ENCODE measurements around the gene SLC39A12. TPM values are rescaled to one million over a fixed set of nuclear protein-coding genes. Genes with fewer than 3 reads are reported as not detected.
"Not testable (repeated sequence)": the region's sequence is repeated elsewhere in the genome, so short reads cannot be mapped to it uniquely, and the experiment has no call there.

The SLC39A12 gene
- total RNA-seq, 4 donors from 2014 or later: not detected

- TF ChIP-seq CTCF (IDR thresholded peaks at IDR 0.05) (no peak), POLR2A (IDR thresholded peaks at IDR 0.05) (no peak)
- intact Hi-C loops (cut with DNase I): no loop called here
- no peaks in the 10 kb centered on the region for H3K36me3 ChIP-seq
- no peaks in the 10 kb centered on the region for H3K9me3 ChIP-seq
- no peak overlapping the region for H3K27ac ChIP-seq
- no peak for DNase-seq
- 79 to 88% methylated on average over 3 to 16 of the region's 22 CpGs for WGBS, 2 donors
- H3K4me3 ChIP-seq: no peak overlapping the region
- no peaks in the 10 kb centered on the region for H3K27me3 ChIP-seq
- no peaks in the 10 kb centered on the region for H3K4me1 ChIP-seq
These were observed 992 bp upstream of the SLC39A12 start for GRCh38 chr10:17950726-17951125.

GRCh38 chr10:17954372-17954771 is 2.7 kb downstream of the SLC39A12 start:
- H3K4me3 ChIP-seq; H3K36me3 ChIP-seq; H3K9me3 ChIP-seq; H3K4me1 ChIP-seq; H3K27me3 ChIP-seq; H3K27ac ChIP-seq; DNase-seq; intact Hi-C loops (cut with DNase I): not testable (repeated sequence)
- WGBS, 2 donors: 71 to 88% methylated on average over 4 to 6 of the region's 10 CpGs

- intact Hi-C loops (cut with DNase I): no loop called here
- Histone ChIP-seq H3K27me3 (no peaks in the 10 kb centered on the region), H3K36me3 (no peaks in the 10 kb centered on the region), H3K9me3 (peaks cover 0 to 6% (median 0%) of the 10 kb centered on the region in 3 donors), H3K27ac (no peak overlapping the region), H3K4me1 (no peaks in the 10 kb centered on the region), H3K4me3 (no peak overlapping the region)
- DNase-seq: no peak
- WGBS, 2 donors: 70 to 81% methylated on average over 2 of the region's 2 CpGs
- TF ChIP-seq POLR2A (IDR thresholded peaks at IDR 0.05): no peak
- no peak for TF ChIP-seq CTCF (IDR thresholded peaks at IDR 0.05)
These were observed 3.1 kb downstream of the SLC39A12 start for GRCh38 chr10:17954861-17955260.

GRCh38 chr10:17958049-17958448 is 6.3 kb downstream of the SLC39A12 start:
- no peak overlapping the region for H3K4me3 ChIP-seq
- no peak for DNase-seq
- intact Hi-C loops (cut with DNase I): no loop called here
- no peaks in the 10 kb centered on the region for H3K36me3 ChIP-seq
- TF ChIP-seq CTCF (IDR thresholded peaks at IDR 0.05): no peak
- H3K4me1 ChIP-seq: no peaks in the 10 kb centered on the region
- 80 to 84% methylated on average over 6 to 7 of the region's 7 CpGs for WGBS, 2 donors
- no peak overlapping the region for H3K27ac ChIP-seq
- H3K27me3 ChIP-seq: no peaks in the 10 kb centered on the region
- peaks cover 0 to 9% (median 0%) of the 10 kb centered on the region in 3 donors for H3K9me3 ChIP-seq

- H3K9me3 ChIP-seq: peaks cover 0 to 9% (median 0%) of the 10 kb centered on the region in 3 donors
- 41 to 49% methylated on average over 2 of the region's 2 CpGs for WGBS, 2 donors
- no peaks in the 10 kb centered on the region for H3K4me1 ChIP-seq
These were observed 8.2 kb downstream of the SLC39A12 start for GRCh38 chr10:17959870-17960269.

More at GRCh38 chr10:17959870-17960269, 8.2 kb downstream of the SLC39A12 start:
- no peak overlapping the region for H3K27ac ChIP-seq
- no peak for DNase-seq
- intact Hi-C loops (cut with DNase I): no loop called here
- no peaks in the 10 kb centered on the region for H3K27me3 ChIP-seq
- H3K36me3 ChIP-seq: no peaks in the 10 kb centered on the region
- H3K4me3 ChIP-seq: no peak overlapping the region
- TF ChIP-seq CTCF (IDR thresholded peaks at IDR 0.05): no peak
- no peak for TF ChIP-seq POLR2A (IDR thresholded peaks at IDR 0.05)

Data from esophagus squamous epithelium (tissue), 5 donors.